GM23248 (cell line): ENCODE data around the gene POC1A. TPM values are rescaled to one million over a fixed set of nuclear protein-coding genes. Genes with fewer than 3 reads are reported as not detected.
"Not testable (repeated sequence)": the region's sequence is repeated elsewhere in the genome, so short reads cannot be mapped to it uniquely, and the experiment has no call there.

Experiments
- DNase-seq: peaks from one replicate; pipeline ENCODE4 v3.0.0-alpha.2; 2015
- H2AFZ ChIP-seq: fragments of 200-600 bp; sonication (generic); 2 replicates; pipeline ENCODE4 v1.6.1; 2016; ENCODE audit warnings: antibody characterized with exemption
- H3F3A ChIP-seq: fragments of 200-600 bp; sonication (generic); 2 replicates; pipeline ENCODE4 v1.6.1; 2016; ENCODE audit warnings: mild to moderate bottlenecking, antibody characterized with exemption, mixed run types; ENCODE audit not compliant: insufficient read depth
- H3K27ac ChIP-seq: fragments of 200-600 bp; sonication (generic); 2 replicates; pipeline ENCODE4 v1.5.1; 2016; ENCODE audit warnings: mild to moderate bottlenecking
- H3K27me3 ChIP-seq: fragments of 200-600 bp; sonication (generic); replicated peaks from 2 replicates; pipeline ENCODE4 v1.6.1; 2016; ENCODE audit warnings: mild to moderate bottlenecking; ENCODE audit not compliant: insufficient read depth
- H3K36me3 ChIP-seq: fragments of 200-600 bp; sonication (generic); 2 replicates; pipeline ENCODE4 v1.6.1; 2016; ENCODE audit warnings: low read depth, mild to moderate bottlenecking
- H3K4me1 ChIP-seq: fragments of 200-600 bp; sonication (generic); 2 replicates; pipeline ENCODE4 v1.6.1; 2016; ENCODE audit warnings: mild to moderate bottlenecking; ENCODE audit not compliant: insufficient read depth
- H3K4me2 ChIP-seq: fragments of 200-600 bp; sonication (generic); one replicate; pipeline ENCODE4 v1.6.1; 2016; ENCODE audit warnings: mild to moderate bottlenecking; ENCODE audit not compliant: unreplicated experiment
- H3K4me3 ChIP-seq: fragments of 200-600 bp; sonication (generic); 2 replicates; pipeline ENCODE4 v1.5.1; 2016; ENCODE audit warnings: mild to moderate bottlenecking
- H3K79me2 ChIP-seq: fragments of 200-600 bp; sonication (generic); 2 replicates; pipeline ENCODE4 v1.6.1; 2016; ENCODE audit warnings: mild to moderate bottlenecking; ENCODE audit not compliant: insufficient read depth
- H3K9ac ChIP-seq: fragments of 200-600 bp; sonication (generic); 2 replicates; pipeline ENCODE4 v1.6.1; 2016; ENCODE audit warnings: mild to moderate bottlenecking
- H3K9me2 ChIP-seq: fragments of 200-600 bp; sonication (generic); 2 replicates; pipeline ENCODE4 v1.6.1; 2016; ENCODE audit warnings: mixed run types, mild to moderate bottlenecking, moderate library complexity; ENCODE audit not compliant: insufficient read depth
- H3K9me3 ChIP-seq: fragments of 200-600 bp; sonication (generic); one replicate; pipeline ENCODE4 v1.6.1; 2017; ENCODE audit warnings: low read depth
- H4K20me1 ChIP-seq: fragments of 200-600 bp; sonication (generic); 2 replicates; pipeline ENCODE4 v1.6.0; 2016; ENCODE audit not compliant: insufficient read depth
- EZH2 ChIP-seq: fragments of 200-600 bp; sonication (generic); IDR thresholded peaks from 2 replicates; pipeline ENCODE4 v1.6.1; 2018; ENCODE audit warnings: antibody characterized with exemption, mild to moderate bottlenecking; ENCODE audit not compliant: insufficient read depth, poor library complexity, severe bottlenecking
- EZH2phosphoT487 ChIP-seq: fragments of 200-600 bp; sonication (generic); IDR thresholded peaks from 2 replicates; pipeline ENCODE4 v1.6.1; 2018; ENCODE audit warnings: antibody characterized with exemption, moderate library complexity, mild to moderate bottlenecking, low read depth; ENCODE audit not compliant: insufficient read depth
- WGBS, 2 experiments: methylation state at CpG; one replicate each; pipeline ENCODE4 v1.1.6; 2015 to 2017; ENCODE audit warnings: low lambda C conversion rate in 2 of 2, low coverage in 1 of 2; ENCODE audit errors: missing lambda C conversion rate in 2 of 2; 5-methylcytosine and 5-hydroxymethylcytosine counted together
- in situ Hi-C: fragments of 300-500 bp; cut with MboI; formaldehyde crosslinking; loops from 2 replicates; pipeline ENCODE4 v1.15.0; 2020
- polyA plus RNA-seq: library from polyadenylated mRNA; unstranded; fragments of >200 nt; fragmentation: Nextera tagmentation; extraction: Ambion mirVana; gene quantifications from 2 replicates; pipeline ENCODE4 v1.2.1, GENCODE V29; 2016
- total RNA-seq: library from RNA; depleted of rRNA; stranded (reverse); fragments of >200 nt; shearing (Covaris generic); gene quantifications from 2 replicates; pipeline ENCODE4 v1.2.3, GENCODE V29; 2014

Gene POC1A
- total and polyA plus RNA-seq, 2 experiments from 2014 or later: 5.2 to 11.0 TPM

DNA sequence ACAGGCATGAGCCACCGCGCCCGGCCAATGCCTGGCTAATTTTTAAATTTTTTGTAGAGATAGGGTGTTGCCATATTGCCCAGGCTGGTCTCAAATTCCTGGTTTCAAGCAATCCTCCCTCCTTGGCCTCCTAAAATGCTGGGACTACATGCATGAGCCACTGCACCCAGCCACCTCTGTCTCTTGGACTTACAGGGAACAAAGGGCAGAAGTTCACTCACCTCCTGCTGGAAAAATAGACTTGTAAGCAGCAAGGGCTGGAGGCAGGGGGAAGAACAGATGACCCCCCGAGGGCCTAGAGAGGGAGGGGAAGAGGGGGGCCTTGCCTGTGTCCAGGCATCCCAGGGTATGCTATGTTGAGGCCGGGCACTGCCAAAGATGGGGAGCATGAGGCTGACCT, 120.0 kb downstream of the POC1A start:
- DNase-seq: no peak
- Histone ChIP-seq H3K4me1 (no peaks in the 10 kb centered on the region), H3K9me3 (no peaks in the 10 kb centered on the region), H3K4me2 (no peak overlapping the region), H3K9ac (no peak overlapping the region), H3K36me3 (no peaks in the 10 kb centered on the region), H3K79me2 (no peaks in the 10 kb centered on the region), H4K20me1 (no peaks in the 10 kb centered on the region), H3F3A (no peaks in the 10 kb centered on the region), H3K9me2 (no peaks in the 10 kb centered on the region), H3K4me3 (no peak overlapping the region), H3K27me3 (no peaks in the 10 kb centered on the region), H2AFZ (no peak overlapping the region), H3K27ac (no peak overlapping the region)
- in situ Hi-C loops: no loop called here
- WGBS, 2 experiments: 86 to 93% methylated on average over 5 of the region's 5 CpGs
- TF ChIP-seq EZH2phosphoT487 (no peak), EZH2 (no peak)

DNA sequence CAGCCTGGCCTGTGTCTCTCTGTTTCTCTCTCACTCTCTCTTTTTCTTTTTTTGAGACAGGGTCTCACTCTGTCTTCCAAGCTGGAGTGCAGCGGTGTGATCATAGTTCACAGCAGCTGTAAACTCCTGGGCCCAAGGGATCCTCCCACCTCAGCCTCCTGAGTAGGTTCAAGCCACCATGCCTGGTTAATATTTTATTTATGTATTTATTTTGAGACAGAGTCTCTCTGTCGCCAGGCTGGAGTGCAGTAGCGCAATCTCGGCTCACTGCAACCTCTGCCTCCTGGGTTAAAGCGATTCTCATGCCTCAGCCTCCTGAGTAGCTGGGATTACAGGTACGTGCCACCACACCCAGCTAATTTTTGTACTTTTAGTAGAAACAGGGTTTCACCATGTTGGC, 120.5 kb downstream of the POC1A start:
- H3K27me3 ChIP-seq, H3K9me3 ChIP-seq, in situ Hi-C loops, H3K27ac ChIP-seq, H3K4me2 ChIP-seq, DNase-seq, H3K36me3 ChIP-seq, H3F3A ChIP-seq, H3K9ac ChIP-seq, H3K79me2 ChIP-seq, H4K20me1 ChIP-seq, H3K4me3 ChIP-seq, H3K4me1 ChIP-seq, H3K9me2 ChIP-seq, H2AFZ ChIP-seq: not testable (repeated sequence)
- 91 to 92% methylated on average over 6 of the region's 6 CpGs for WGBS, 2 experiments

DNA sequence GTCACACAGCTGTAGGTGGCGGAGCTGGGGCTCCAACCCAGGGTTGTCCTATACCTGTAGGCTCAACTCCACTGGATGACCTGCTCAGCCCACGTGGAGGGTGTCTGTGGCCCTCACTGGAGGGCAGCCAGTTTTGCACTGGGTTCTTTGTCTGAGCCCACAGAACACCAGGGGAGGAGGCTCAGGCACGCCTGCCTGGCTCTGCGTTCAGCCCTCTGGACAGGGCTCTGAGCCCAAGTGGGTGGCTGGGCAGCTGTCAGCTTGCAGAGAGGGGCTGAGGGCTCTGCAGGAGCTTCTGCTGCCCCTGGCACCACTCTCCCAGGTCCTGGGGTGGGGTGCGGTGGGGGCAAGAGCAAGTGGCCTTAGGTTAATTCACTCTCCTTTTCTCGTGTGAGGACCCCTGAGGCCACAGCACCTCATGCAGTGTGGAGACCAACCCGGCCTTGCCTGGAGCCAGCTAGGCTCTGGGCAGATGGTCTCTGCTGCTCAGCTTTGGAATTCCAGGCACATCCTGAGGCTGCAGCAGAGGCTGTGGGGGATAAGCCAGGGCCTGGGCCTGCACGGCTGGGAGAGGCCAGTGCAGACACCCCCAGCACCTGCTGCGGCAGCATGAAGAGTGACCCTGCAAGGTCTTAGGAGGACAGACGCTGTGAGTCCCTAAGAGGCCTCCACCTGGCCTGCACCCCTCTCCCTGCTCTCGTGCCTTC, 121.4 kb downstream of the POC1A start:
- Histone ChIP-seq H3K27me3 (no peaks in the 10 kb centered on the region), H3K9ac (no peak overlapping the region), H2AFZ (no peak overlapping the region), H3K9me2 (no peaks in the 10 kb centered on the region), H3K4me3 (no peak overlapping the region), H3K79me2 (no peaks in the 10 kb centered on the region), H4K20me1 (no peaks in the 10 kb centered on the region), H3K36me3 (no peaks in the 10 kb centered on the region), H3K9me3 (no peaks in the 10 kb centered on the region), H3K27ac (no peak overlapping the region), H3F3A (no peaks in the 10 kb centered on the region), H3K4me1 (no peaks in the 10 kb centered on the region), H3K4me2 (no peak overlapping the region)
- 76 to 79% methylated on average over 11 of the region's 11 CpGs for WGBS, 2 experiments
- in situ Hi-C loops: no loop called here
- TF ChIP-seq EZH2phosphoT487: no peak
- no peak for TF ChIP-seq EZH2
- DNase-seq: no peak

DNA sequence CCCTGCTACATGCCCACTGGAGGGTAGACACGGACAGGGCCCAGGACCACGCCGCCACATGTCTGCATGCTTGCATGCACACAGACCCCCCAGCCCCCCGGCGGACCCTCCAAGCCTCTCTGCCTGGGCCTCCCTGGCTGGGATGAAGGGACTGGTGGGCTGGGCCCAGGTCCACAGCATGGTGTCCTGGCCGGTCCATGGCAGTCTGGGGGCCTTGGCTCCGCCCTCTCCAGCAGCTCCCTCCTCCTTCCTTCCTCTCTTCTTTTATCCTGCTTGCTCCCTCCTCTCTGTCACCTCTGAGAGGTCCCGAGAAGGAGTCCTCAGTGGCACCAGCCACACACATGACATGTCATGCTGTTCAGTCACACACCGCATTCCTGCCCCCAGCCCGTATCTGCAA, 122.3 kb downstream of the POC1A start:
- H3K9me2 ChIP-seq: no peaks in the 10 kb centered on the region
- in situ Hi-C loops: no loop called here
- no peak overlapping the region for H3K4me3 ChIP-seq
- no peak overlapping the region for H2AFZ ChIP-seq
- no peaks in the 10 kb centered on the region for H3K36me3 ChIP-seq
- H3F3A ChIP-seq: no peaks in the 10 kb centered on the region
- H3K27ac ChIP-seq: no peak overlapping the region
- no peak for TF ChIP-seq EZH2
- no peak for TF ChIP-seq EZH2phosphoT487
- no peaks in the 10 kb centered on the region for H3K9me3 ChIP-seq
- H3K79me2 ChIP-seq: no peaks in the 10 kb centered on the region
- WGBS, 2 experiments: 83 to 95% methylated on average over 6 to 10 of the region's 10 CpGs
- H3K9ac ChIP-seq: no peak overlapping the region
- no peaks in the 10 kb centered on the region for H3K27me3 ChIP-seq
- H3K4me2 ChIP-seq: no peak overlapping the region
- no peaks in the 10 kb centered on the region for H3K4me1 ChIP-seq
- no peak for DNase-seq
- no peaks in the 10 kb centered on the region for H4K20me1 ChIP-seq
